ENCODE measurements around the gene TRPM3.

- no peak for TF ChIP-seq CTCF (IDR thresholded peaks at IDR 0.05; ENCODE audit: low read depth, low read length)
- TF ChIP-seq EZH2phosphoT487 (IDR thresholded peaks at IDR 0.05; ENCODE audit: low read depth): no peak
Observed at GRCh38 chr9:70535546-70536323, 585.7 kb downstream of the TRPM3 start.

Data from OCI-LY3 (cell line).